ENCODE results near the gene UBXN11. TPM values are rescaled to one million over a fixed set of nuclear protein-coding genes. Genes with fewer than 3 reads are reported as not detected.

UBXN11 gene
- polyA plus RNA-seq (2013, experiment 1 of 2), result 7.6 TPM
- polyA plus RNA-seq (2013, experiment 2 of 2), result 7.3 TPM

- 3% methylated on average over 47 of the region's 51 CpGs for WGBS
- H3K4me1 ChIP-seq (ENCODE audit: insufficient read depth, low read length), result peaks cover 10% of the 10 kb centered on the region
- peak within 1 kb of the TSS; percentile 83 for H3K9ac ChIP-seq (ENCODE audit: low read depth, low read length)
- H3K27ac ChIP-seq (ENCODE audit: low read depth, low read length), result peak within 1 kb of the TSS; percentile 62
- H3K9me3 ChIP-seq (ENCODE audit: insufficient read depth, low read depth, low read length), result no peaks in the 10 kb centered on the region
- no peaks in the 10 kb centered on the region for H3K27me3 ChIP-seq (ENCODE audit: insufficient read depth, low read length)
- H3K4me3 ChIP-seq (ENCODE audit: low read length), result peak within 1 kb of the TSS; percentile 94
- no peaks in the 10 kb centered on the region for H3K36me3 ChIP-seq (ENCODE audit: insufficient read depth, low read length)
These were observed at the start of gene UBXN11 for GRCh38 chr1:26306290-26307229. Gene UBXN11 (minus strand): TSS chr1:26306636. CDS start chr1:26302883, 3,753 bp downstream.

GRCh38 chr1:26356106-26356505 lies 49.7 kb upstream of the UBXN11 start:
- H3K9ac ChIP-seq (ENCODE audit: low read depth, low read length), result no peak overlapping the region
- H3K4me1 ChIP-seq (ENCODE audit: insufficient read depth, low read length), result peaks cover 18% of the 10 kb centered on the region
- H3K36me3 ChIP-seq (ENCODE audit: insufficient read depth, low read length), result no peaks in the 10 kb centered on the region
- no peaks in the 10 kb centered on the region for H3K9me3 ChIP-seq (ENCODE audit: insufficient read depth, low read depth, low read length)
- peaks cover 24% of the 10 kb centered on the region for H3K27me3 ChIP-seq (ENCODE audit: insufficient read depth, low read length)
- H3K27ac ChIP-seq (ENCODE audit: low read depth, low read length), result no peak overlapping the region
- 93% methylated on average over 5 of the region's 5 CpGs for WGBS
- no peak overlapping the region for H3K4me3 ChIP-seq (ENCODE audit: low read length)

- H3K36me3 ChIP-seq (ENCODE audit: insufficient read depth, low read length), result no peaks in the 10 kb centered on the region
- H3K4me1 ChIP-seq (ENCODE audit: insufficient read depth, low read length), result peaks cover 30% of the 10 kb centered on the region
- no peaks in the 10 kb centered on the region for H3K9me3 ChIP-seq (ENCODE audit: insufficient read depth, low read depth, low read length)
- WGBS, result 90% methylated on average over 9 of the region's 9 CpGs
- peaks cover 12% of the 10 kb centered on the region for H3K27me3 ChIP-seq (ENCODE audit: insufficient read depth, low read length)
- no peak overlapping the region for H3K27ac ChIP-seq (ENCODE audit: low read depth, low read length)
- no peak overlapping the region for H3K9ac ChIP-seq (ENCODE audit: low read depth, low read length)
- no peak overlapping the region for H3K4me3 ChIP-seq (ENCODE audit: low read length)
These were observed 48.5 kb upstream of the UBXN11 start for GRCh38 chr1:26354972-26355371.

DNA sequence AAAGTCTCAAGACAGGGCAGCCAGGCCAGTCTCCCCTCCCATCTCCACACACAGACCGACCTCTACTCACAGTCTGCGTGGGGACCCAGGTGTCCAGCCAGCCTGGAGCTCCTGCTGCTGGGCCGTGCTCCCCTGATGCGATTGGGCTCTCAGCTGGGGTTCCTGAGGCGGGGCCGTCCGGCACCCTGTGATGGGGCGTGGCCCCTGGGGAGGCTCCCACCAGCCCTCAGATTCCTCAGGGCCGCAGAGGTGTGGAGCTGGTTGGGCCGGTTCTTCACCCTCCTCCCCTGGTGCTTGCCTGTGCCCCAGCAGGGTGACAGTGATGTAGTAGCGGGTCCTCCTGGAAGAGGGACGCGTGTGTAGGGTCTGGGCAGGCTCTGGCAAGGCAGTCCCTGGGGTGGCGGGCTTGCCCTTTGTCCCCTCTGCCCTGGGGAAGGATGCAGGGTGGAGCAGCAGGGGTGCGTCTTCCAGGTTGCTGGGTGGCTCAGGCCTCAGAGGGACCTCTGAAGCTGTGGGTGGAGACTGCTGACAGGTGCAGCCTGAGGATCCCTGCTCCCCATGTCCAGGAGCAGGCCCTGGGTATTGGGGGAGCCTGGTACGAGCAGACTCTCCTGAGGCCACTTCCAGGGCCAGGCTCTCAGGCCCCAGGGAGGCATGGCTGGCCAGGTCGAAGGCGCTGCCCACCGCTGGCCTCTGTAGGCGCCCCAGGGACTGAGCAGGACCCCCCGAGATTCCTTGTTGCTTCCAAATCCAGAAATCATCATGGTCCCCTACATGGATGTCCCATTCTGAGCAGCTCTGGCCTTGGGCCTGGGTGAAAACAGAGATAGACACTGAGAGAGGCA lies 47.8 kb upstream of the UBXN11 start, which contains the start of gene CRYBG2:
TSS of gene CRYBG2 (minus strand) at position 155 of the 845 bp plus-strand sequence. CDS start 7,473 bp downstream, outside the sequence.
- H3K36me3 ChIP-seq (ENCODE audit: insufficient read depth, low read length), result no peaks in the 10 kb centered on the region

DNA sequence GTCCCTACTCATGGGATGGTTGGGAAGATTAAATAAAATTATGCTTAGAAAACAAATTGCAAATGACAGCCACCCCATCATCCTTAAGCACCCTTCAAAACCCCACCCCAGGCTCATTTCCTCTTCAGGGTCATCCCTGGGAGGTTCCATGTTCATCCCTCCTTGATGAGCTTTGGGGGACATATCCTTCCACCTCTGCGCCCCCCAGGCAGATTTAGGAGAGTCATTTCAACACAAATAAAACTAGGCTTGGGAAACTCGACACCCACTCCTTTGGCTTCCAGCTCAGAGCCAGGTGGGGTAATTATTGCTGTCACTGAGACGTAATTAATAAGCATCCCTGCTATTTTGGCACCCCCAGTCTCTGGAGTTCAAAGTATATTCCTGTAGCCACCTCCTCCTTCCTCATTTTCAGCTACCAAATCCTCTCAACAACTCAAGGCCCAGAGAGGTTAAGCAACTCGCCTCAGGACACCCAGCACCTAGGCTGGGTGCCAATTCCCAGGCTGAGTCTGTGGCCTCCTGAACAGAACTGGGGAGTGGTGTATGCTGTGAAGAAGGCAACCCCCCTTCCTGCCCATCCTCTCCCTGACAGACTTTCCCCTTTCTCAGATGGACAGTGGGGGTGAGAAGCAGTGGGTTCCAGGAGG lies 46.9 kb upstream of the UBXN11 start:
- peaks cover 23% of the 10 kb centered on the region for H3K4me1 ChIP-seq (ENCODE audit: insufficient read depth, low read length)
- no peaks in the 10 kb centered on the region for H3K36me3 ChIP-seq (ENCODE audit: insufficient read depth, low read length)
- no peaks in the 10 kb centered on the region for H3K27me3 ChIP-seq (ENCODE audit: insufficient read depth, low read length)
- no peak overlapping the region for H3K4me3 ChIP-seq (ENCODE audit: low read length)
- H3K9ac ChIP-seq (ENCODE audit: low read depth, low read length), result no peak overlapping the region
- WGBS, result 91% methylated on average over 4 of the region's 4 CpGs
- H3K27ac ChIP-seq (ENCODE audit: low read depth, low read length), result no peak overlapping the region
- no peaks in the 10 kb centered on the region for H3K9me3 ChIP-seq (ENCODE audit: insufficient read depth, low read depth, low read length)

More for the DNA sequence above, 47.8 kb upstream of the UBXN11 start, which contains the start of gene CRYBG2:
- Histone ChIP-seq H3K27ac (ENCODE audit: low read depth, low read length) (no peak within 1 kb of the TSS), H3K9me3 (ENCODE audit: insufficient read depth, low read depth, low read length) (no peaks in the 10 kb centered on the region), H3K9ac (ENCODE audit: low read depth, low read length) (no peak within 1 kb of the TSS), H3K4me3 (ENCODE audit: low read length) (no peak within 1 kb of the TSS), H3K27me3 (ENCODE audit: insufficient read depth, low read length) (peaks cover 4% of the 10 kb centered on the region), H3K4me1 (ENCODE audit: insufficient read depth, low read length) (peaks cover 31% of the 10 kb centered on the region)
- WGBS, result 89% methylated on average over 21 of the region's 21 CpGs

GRCh38 chr1:26352338-26352679 lies 45.9 kb upstream of the UBXN11 start:
- no peaks in the 10 kb centered on the region for H3K9me3 ChIP-seq (ENCODE audit: insufficient read depth, low read depth, low read length)
- WGBS, result 83% methylated on average over 5 of the region's 5 CpGs
- no peak overlapping the region for H3K27ac ChIP-seq (ENCODE audit: low read depth, low read length)
- H3K4me1 ChIP-seq (ENCODE audit: insufficient read depth, low read length), result peaks cover 23% of the 10 kb centered on the region
- no peak overlapping the region for H3K9ac ChIP-seq (ENCODE audit: low read depth, low read length)
- H3K36me3 ChIP-seq (ENCODE audit: insufficient read depth, low read length), result no peaks in the 10 kb centered on the region
- no peak overlapping the region for H3K4me3 ChIP-seq (ENCODE audit: low read length)
- H3K27me3 ChIP-seq (ENCODE audit: insufficient read depth, low read length), result no peaks in the 10 kb centered on the region

- no peaks in the 10 kb centered on the region for H3K36me3 ChIP-seq (ENCODE audit: insufficient read depth, low read length)
- 80% methylated on average over 12 of the region's 12 CpGs for WGBS
- peaks cover 23% of the 10 kb centered on the region for H3K4me1 ChIP-seq (ENCODE audit: insufficient read depth, low read length)
- peak overlapping the region; percentile 88 for H3K27ac ChIP-seq (ENCODE audit: low read depth, low read length)
- peak overlapping the region; percentile 56; the same call in 1 of the 2 replicates for H3K9ac ChIP-seq (ENCODE audit: low read depth, low read length)
- H3K9me3 ChIP-seq (ENCODE audit: insufficient read depth, low read depth, low read length), result no peaks in the 10 kb centered on the region
- H3K27me3 ChIP-seq (ENCODE audit: insufficient read depth, low read length), result no peaks in the 10 kb centered on the region
- H3K4me3 ChIP-seq (ENCODE audit: low read length), result no peak overlapping the region
These were observed 45.3 kb upstream of the UBXN11 start for GRCh38 chr1:26351590-26352337.

GRCh38 chr1:26350701-26351589 lies 44.5 kb upstream of the UBXN11 start:
- no peaks in the 10 kb centered on the region for H3K9me3 ChIP-seq (ENCODE audit: insufficient read depth, low read depth, low read length)
- peak overlapping the region; percentile 88 for H3K27ac ChIP-seq (ENCODE audit: low read depth, low read length)
- H3K4me1 ChIP-seq (ENCODE audit: insufficient read depth, low read length), result peaks cover 23% of the 10 kb centered on the region
- H3K36me3 ChIP-seq (ENCODE audit: insufficient read depth, low read length), result no peaks in the 10 kb centered on the region
- H3K27me3 ChIP-seq (ENCODE audit: insufficient read depth, low read length), result no peaks in the 10 kb centered on the region
- peak overlapping the region; percentile 56; the same call in 1 of the 2 replicates for H3K9ac ChIP-seq (ENCODE audit: low read depth, low read length)
- 57% methylated on average over 8 of the region's 9 CpGs for WGBS
- no peak overlapping the region for H3K4me3 ChIP-seq (ENCODE audit: low read length)

- H3K27me3 ChIP-seq (ENCODE audit: insufficient read depth, low read length), result no peaks in the 10 kb centered on the region
- peak overlapping the region; percentile 88 for H3K27ac ChIP-seq (ENCODE audit: low read depth, low read length)
- no peaks in the 10 kb centered on the region for H3K9me3 ChIP-seq (ENCODE audit: insufficient read depth, low read depth, low read length)
- H3K36me3 ChIP-seq (ENCODE audit: insufficient read depth, low read length), result no peaks in the 10 kb centered on the region
- H3K4me1 ChIP-seq (ENCODE audit: insufficient read depth, low read length), result peaks cover 23% of the 10 kb centered on the region
- WGBS, result 74% methylated on average over 2 of the region's 2 CpGs
- peak overlapping the region; percentile 56; the same call in 1 of the 2 replicates for H3K9ac ChIP-seq (ENCODE audit: low read depth, low read length)
- no peak overlapping the region for H3K4me3 ChIP-seq (ENCODE audit: low read length)
These were observed 43.9 kb upstream of the UBXN11 start for GRCh38 chr1:26350343-26350700.

Measured in HUES64 (cell line).